ENCODE measurements around the gene CPT2. TPM values are rescaled to one million over a fixed set of nuclear protein-coding genes. Genes with fewer than 3 reads are reported as not detected.
"Not testable (repeated sequence)": the region's sequence is repeated elsewhere in the genome, so short reads cannot be mapped to it uniquely, and the experiment has no call there.

CPT2 gene
- total RNA-seq, 1 experiment from 2014 or later: 32.1 TPM

GRCh38 chr1:53205496-53205895 lies 8.9 kb downstream of the CPT2 start:
- not testable (repeated sequence) for DNase-seq (ENCODE audit: low read depth, low spot score)

GRCh38 chr1:53206083-53206685 lies 9.6 kb downstream of the CPT2 start:
- in situ Hi-C loops (cut with HindIII; ENCODE audit: low pct_unique_long_range_greater_than_20kb, low sequenced_read_pairs); DNase-seq (ENCODE audit: low read depth, low spot score): not testable (repeated sequence)

More at GRCh38 chr1:53205496-53205895, 8.9 kb downstream of the CPT2 start:
- in situ Hi-C loops (cut with HindIII; ENCODE audit: low pct_unique_long_range_greater_than_20kb, low sequenced_read_pairs): not testable (repeated sequence)

- no peak for DNase-seq (ENCODE audit: low read depth, low spot score)
- in situ Hi-C loops (cut with HindIII; ENCODE audit: low pct_unique_long_range_greater_than_20kb, low sequenced_read_pairs): no loop called here
Observed at GRCh38 chr1:53206735-53207379, 10.2 kb downstream of the CPT2 start.

- in situ Hi-C loops (cut with HindIII; ENCODE audit: low pct_unique_long_range_greater_than_20kb, low sequenced_read_pairs): no loop called here
- DNase-seq (ENCODE audit: low read depth, low spot score): no peak
Observed at GRCh38 chr1:53207726-53208125, 11.1 kb downstream of the CPT2 start.

- in situ Hi-C loops (cut with HindIII; ENCODE audit: low pct_unique_long_range_greater_than_20kb, low sequenced_read_pairs): no loop called here
- DNase-seq (ENCODE audit: low read depth, low spot score): no peak
Observed at GRCh38 chr1:53210352-53210751, 13.7 kb downstream of the CPT2 start.

GRCh38 chr1:53210954-53211353 lies 14.3 kb downstream of the CPT2 start:
- in situ Hi-C loops (cut with HindIII; ENCODE audit: low pct_unique_long_range_greater_than_20kb, low sequenced_read_pairs): no loop called here
- no peak for DNase-seq (ENCODE audit: low read depth, low spot score)

- DNase-seq (ENCODE audit: low read depth, low spot score): peak; percentile 51
- in situ Hi-C loops (cut with HindIII; ENCODE audit: low pct_unique_long_range_greater_than_20kb, low sequenced_read_pairs): no loop called here
Observed at GRCh38 chr1:53214376-53214940, 17.8 kb downstream of the CPT2 start.

- no peak for DNase-seq (ENCODE audit: low read depth, low spot score)
- in situ Hi-C loops (cut with HindIII; ENCODE audit: low pct_unique_long_range_greater_than_20kb, low sequenced_read_pairs): no loop called here
Observed at GRCh38 chr1:53218201-53218600, 21.6 kb downstream of the CPT2 start.

GRCh38 chr1:53219711-53220110 lies 23.1 kb downstream of the CPT2 start:
- in situ Hi-C loops (cut with HindIII; ENCODE audit: low pct_unique_long_range_greater_than_20kb, low sequenced_read_pairs): no loop called here
- no peak for DNase-seq (ENCODE audit: low read depth, low spot score)

- peak; percentile 87 for DNase-seq (ENCODE audit: low read depth, low spot score)
- in situ Hi-C loops (cut with HindIII; ENCODE audit: low pct_unique_long_range_greater_than_20kb, low sequenced_read_pairs): no loop called here
Observed at GRCh38 chr1:53220171-53220961, 23.7 kb downstream of the CPT2 start, which contains the start of gene CZIB. Gene CZIB (minus strand): TSS chr1:53220634. CDS start chr1:53220575, 59 bp downstream.

- DNase-seq (ENCODE audit: low read depth, low spot score): no peak
- in situ Hi-C loops (cut with HindIII; ENCODE audit: low pct_unique_long_range_greater_than_20kb, low sequenced_read_pairs): no loop called here
Observed at GRCh38 chr1:53220962-53221286, 24.3 kb downstream of the CPT2 start.

GRCh38 chr1:53237638-53238037 lies 41.0 kb downstream of the CPT2 start:
- in situ Hi-C loops (cut with HindIII; ENCODE audit: low pct_unique_long_range_greater_than_20kb, low sequenced_read_pairs): no loop called here
- no peak for DNase-seq (ENCODE audit: low read depth, low spot score)

GRCh38 chr1:53238197-53239155 lies 41.9 kb downstream of the CPT2 start, which contains the start of gene MAGOH:
Gene MAGOH (minus strand): TSS chr1:53238518. CDS start chr1:53238448, 70 bp downstream.
- in situ Hi-C loops (cut with HindIII; ENCODE audit: low pct_unique_long_range_greater_than_20kb, low sequenced_read_pairs): no loop called here

GRCh38 chr1:53241828-53242227 lies 45.2 kb downstream of the CPT2 start:
- in situ Hi-C loops (cut with HindIII; ENCODE audit: low pct_unique_long_range_greater_than_20kb, low sequenced_read_pairs): no loop called here

More at GRCh38 chr1:53238197-53239155, 41.9 kb downstream of the CPT2 start, which contains the start of gene MAGOH:
- DNase-seq (ENCODE audit: low read depth, low spot score): peak; percentile 93

GRCh38 chr1:53242381-53242780 lies 45.8 kb downstream of the CPT2 start:
- no peak for DNase-seq (ENCODE audit: low read depth, low spot score)
- in situ Hi-C loops (cut with HindIII; ENCODE audit: low pct_unique_long_range_greater_than_20kb, low sequenced_read_pairs): no loop called here

More at GRCh38 chr1:53241828-53242227, 45.2 kb downstream of the CPT2 start:
- DNase-seq (ENCODE audit: low read depth, low spot score): no peak

GRCh38 chr1:53244141-53244540 lies 47.5 kb downstream of the CPT2 start:
- no peak for DNase-seq (ENCODE audit: low read depth, low spot score)
- in situ Hi-C loops (cut with HindIII; ENCODE audit: low pct_unique_long_range_greater_than_20kb, low sequenced_read_pairs): no loop called here
